ENCODE results near the gene FAM227B.

Gene FAM227B

GRCh38 chr15:49424954-49425353 lies 195.7 kb downstream of the FAM227B start:
- TF ChIP-seq CREB1 (IDR thresholded peaks at IDR 0.05; ENCODE audit: low read depth) = no peak
- no peak for TF ChIP-seq EP300 (IDR thresholded peaks at IDR 0.05; ENCODE audit: borderline replicate concordance)
- no peak for TF ChIP-seq CEBPB (IDR thresholded peaks at IDR 0.05)
- no peak for TF ChIP-seq TAF1 (IDR thresholded peaks at IDR 0.05; ENCODE audit: low read depth)
- TF ChIP-seq FOXM1 (IDR thresholded peaks at IDR 0.05; ENCODE audit: borderline replicate concordance, low read depth) = no peak
- TF ChIP-seq MAX (IDR thresholded peaks at IDR 0.05) = no peak
- no peak for TF ChIP-seq ZBTB7A (IDR thresholded peaks at IDR 0.05; ENCODE audit: low read depth)
- TF ChIP-seq TCF12 (IDR thresholded peaks at IDR 0.05; ENCODE audit: low read depth) = no peak

GRCh38 chr15:49423901-49424550 lies 196.6 kb downstream of the FAM227B start:
- TF ChIP-seq CREB1 (IDR thresholded peaks at IDR 0.05; ENCODE audit: low read depth) = no peak
- TF ChIP-seq CEBPB (IDR thresholded peaks at IDR 0.05) = no peak
- TF ChIP-seq TCF12 (IDR thresholded peaks at IDR 0.05; ENCODE audit: low read depth) = no peak
- TF ChIP-seq RAD21 (IDR thresholded peaks at IDR 0.05; ENCODE audit: low read depth) = no peak
- TF ChIP-seq EP300 (IDR thresholded peaks at IDR 0.05; ENCODE audit: borderline replicate concordance) = no peak
- TF ChIP-seq ZBTB7A (IDR thresholded peaks at IDR 0.05; ENCODE audit: low read depth) = no peak
- TF ChIP-seq FOXM1 (IDR thresholded peaks at IDR 0.05; ENCODE audit: borderline replicate concordance, low read depth) = no peak
- no peak for TF ChIP-seq NFIC (IDR thresholded peaks at IDR 0.05)
- no peak for TF ChIP-seq TEAD4 (IDR thresholded peaks at IDR 0.05)
- TF ChIP-seq USF1 (IDR thresholded peaks at IDR 0.05) = no peak
- TF ChIP-seq YY1 (IDR thresholded peaks at IDR 0.05; ENCODE audit: low read depth) = no peak
- TF ChIP-seq MAX (IDR thresholded peaks at IDR 0.05) = no peak

GRCh38 chr15:49423021-49423420 lies 197.6 kb downstream of the FAM227B start, which contains the start of gene FGF7:
Gene FGF7, plus strand, starts transcription at chr15:49423242. Its CDS starts 1,056 bp downstream, at chr15:49424298.
- no peak for TF ChIP-seq YY1 (IDR thresholded peaks at IDR 0.05; ENCODE audit: low read depth)
- no peak for TF ChIP-seq RAD21 (IDR thresholded peaks at IDR 0.05; ENCODE audit: low read depth)
- no peak for TF ChIP-seq CEBPB (IDR thresholded peaks at IDR 0.05)
- TF ChIP-seq NFIC (IDR thresholded peaks at IDR 0.05) = no peak
- TF ChIP-seq EP300 (IDR thresholded peaks at IDR 0.05; ENCODE audit: borderline replicate concordance) = no peak
- TF ChIP-seq TAF1 (IDR thresholded peaks at IDR 0.05; ENCODE audit: low read depth) = no peak
- TF ChIP-seq MAX (IDR thresholded peaks at IDR 0.05) = no peak
- no peak for TF ChIP-seq USF1 (IDR thresholded peaks at IDR 0.05)
- no peak for TF ChIP-seq ZBTB7A (IDR thresholded peaks at IDR 0.05; ENCODE audit: low read depth)
- no peak for TF ChIP-seq TCF12 (IDR thresholded peaks at IDR 0.05; ENCODE audit: low read depth)
- no peak for TF ChIP-seq EGR1 (IDR thresholded peaks at IDR 0.05)
- no peak for TF ChIP-seq FOXM1 (IDR thresholded peaks at IDR 0.05; ENCODE audit: borderline replicate concordance, low read depth)
- no peak for TF ChIP-seq REST (IDR thresholded peaks at IDR 0.05; ENCODE audit: low read depth)
- TF ChIP-seq CREB1 (IDR thresholded peaks at IDR 0.05; ENCODE audit: low read depth) = no peak
- TF ChIP-seq TEAD4 (IDR thresholded peaks at IDR 0.05) = no peak

- TF ChIP-seq MAX (IDR thresholded peaks at IDR 0.05) (no peak), RAD21 (IDR thresholded peaks at IDR 0.05; ENCODE audit: low read depth) (peak; percentile 89)
Observed at GRCh38 chr15:49421991-49422390, 198.6 kb downstream of the FAM227B start.

GRCh38 chr15:49418811-49419210 lies 201.8 kb downstream of the FAM227B start:
- TF ChIP-seq TCF12 (IDR thresholded peaks at IDR 0.05; ENCODE audit: low read depth) (no peak), MAX (IDR thresholded peaks at IDR 0.05) (no peak), USF1 (IDR thresholded peaks at IDR 0.05) (no peak), ZBTB7A (IDR thresholded peaks at IDR 0.05; ENCODE audit: low read depth) (no peak), CEBPB (IDR thresholded peaks at IDR 0.05) (no peak), FOXM1 (IDR thresholded peaks at IDR 0.05; ENCODE audit: borderline replicate concordance, low read depth) (no peak), CREB1 (IDR thresholded peaks at IDR 0.05; ENCODE audit: low read depth) (no peak)

- TF ChIP-seq CEBPB (IDR thresholded peaks at IDR 0.05) (no peak), CREB1 (IDR thresholded peaks at IDR 0.05; ENCODE audit: low read depth) (no peak), EP300 (IDR thresholded peaks at IDR 0.05; ENCODE audit: borderline replicate concordance) (no peak), TAF1 (IDR thresholded peaks at IDR 0.05; ENCODE audit: low read depth) (no peak), EGR1 (IDR thresholded peaks at IDR 0.05) (no peak), ZBTB7A (IDR thresholded peaks at IDR 0.05; ENCODE audit: low read depth) (no peak), RAD21 (IDR thresholded peaks at IDR 0.05; ENCODE audit: low read depth) (no peak), YY1 (IDR thresholded peaks at IDR 0.05; ENCODE audit: low read depth) (no peak)
Observed at GRCh38 chr15:49415638-49416037, 205.0 kb downstream of the FAM227B start.
